ENCODE results near the gene SLC25A15.
"Not testable (repeated sequence)": the region's sequence is repeated elsewhere in the genome, so short reads cannot be mapped to it uniquely, and the experiment has no call there.

The SLC25A15 gene

GRCh38 chr13:40781717-40782116 lies 7.7 kb upstream of the SLC25A15 start:
- DNase-seq (ENCODE audit: low read depth): no peak

GRCh38 chr13:40782971-40783370 lies 6.4 kb upstream of the SLC25A15 start:
- not testable (repeated sequence) for DNase-seq (ENCODE audit: low read depth)

GRCh38 chr13:40784540-40784939 lies 4.9 kb upstream of the SLC25A15 start:
- DNase-seq (ENCODE audit: low read depth): no peak

- no peak for DNase-seq (ENCODE audit: low read depth)
Observed at GRCh38 chr13:40786568-40786996, 2.8 kb upstream of the SLC25A15 start.

DNA sequence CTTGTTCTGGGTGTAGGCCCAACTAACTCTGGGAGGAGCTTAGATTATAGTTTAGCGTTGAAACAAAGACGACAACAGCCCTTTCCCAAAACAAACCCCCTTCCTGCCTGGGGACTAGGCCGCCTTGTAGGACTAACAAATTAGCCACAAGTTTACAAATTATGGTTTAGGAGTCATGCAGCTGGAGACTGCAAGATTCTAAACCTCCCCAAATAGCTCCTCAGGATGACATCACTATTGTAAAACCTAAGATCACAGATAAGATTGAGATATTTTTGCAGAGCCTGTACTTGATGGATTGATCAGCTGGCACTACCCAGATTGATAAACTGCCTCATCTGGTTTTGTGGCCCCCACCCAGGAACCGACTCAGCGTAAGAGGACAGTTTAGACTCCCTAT lies 2.3 kb upstream of the SLC25A15 start:
- DNase-seq (ENCODE audit: low read depth): no peak

GRCh38 chr13:40788540-40789274 lies 704 bp upstream of the SLC25A15 start:
- DNase-seq (ENCODE audit: low read depth): not testable (repeated sequence)

- no peak for DNase-seq (ENCODE audit: low read depth)
Observed at GRCh38 chr13:40790154-40790616, 774 bp downstream of the SLC25A15 start.

DNA sequence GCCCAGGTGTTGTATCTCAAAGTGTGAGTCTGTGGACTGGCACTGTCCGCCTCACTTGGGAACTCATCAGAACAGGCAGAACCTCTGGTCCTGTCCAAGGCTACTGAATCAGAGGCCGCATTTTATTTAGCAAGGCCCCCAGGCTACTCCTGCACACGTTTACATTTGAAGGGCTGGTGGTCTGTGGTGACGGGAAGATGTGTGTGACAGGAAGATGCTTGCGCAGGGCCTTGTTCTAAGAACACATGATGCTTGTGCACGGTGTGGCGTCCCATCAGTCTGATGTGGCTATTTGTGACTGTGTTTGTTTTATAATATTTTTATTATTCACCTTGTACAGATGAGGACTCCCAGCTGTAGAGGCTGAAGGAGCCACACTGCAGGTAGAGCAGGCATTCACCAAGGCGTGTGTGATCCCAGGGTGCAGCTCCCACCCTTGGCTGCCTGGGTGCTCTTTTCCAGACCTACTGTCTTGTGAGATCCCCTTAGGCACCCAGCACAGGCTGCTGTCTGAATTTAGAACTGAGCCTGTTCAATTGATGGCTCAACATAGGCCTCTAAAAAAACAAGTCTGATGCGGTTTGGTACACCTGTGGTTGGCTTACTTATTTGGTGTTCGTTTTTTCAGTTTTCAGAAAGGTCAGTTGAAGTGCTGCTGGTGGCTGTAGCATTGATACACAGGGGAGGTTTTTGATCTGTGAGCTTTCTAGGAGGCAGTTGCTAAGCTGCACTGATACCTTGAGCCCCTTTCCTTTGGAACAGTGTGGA lies 3.1 kb downstream of the SLC25A15 start:
- no peak for DNase-seq (ENCODE audit: low read depth)

- no peak for DNase-seq (ENCODE audit: low read depth)
Observed at GRCh38 chr13:40793339-40793738, 3.9 kb downstream of the SLC25A15 start.

- no peak for DNase-seq (ENCODE audit: low read depth)
Observed at GRCh38 chr13:40794414-40795368, 5.3 kb downstream of the SLC25A15 start.

DNA sequence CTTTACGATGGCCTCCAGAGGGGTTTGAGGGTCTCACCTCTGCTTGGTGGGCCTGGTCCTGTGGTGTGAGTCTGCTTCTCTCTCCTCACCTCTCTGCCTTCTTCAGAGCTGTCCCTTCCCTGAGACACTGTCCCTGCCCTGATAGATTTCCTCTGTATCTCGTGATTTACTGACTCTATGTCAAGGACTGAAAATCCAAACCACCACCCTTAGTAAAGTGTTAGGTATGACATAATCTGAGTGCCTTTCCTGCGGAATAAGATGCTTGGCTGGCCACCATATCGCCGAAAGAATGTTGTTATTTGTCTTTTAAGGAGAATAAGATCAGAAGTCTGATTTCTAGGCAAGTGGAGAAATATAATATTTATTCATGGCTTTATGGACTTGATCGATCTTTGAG lies 7.2 kb downstream of the SLC25A15 start:
- DNase-seq (ENCODE audit: low read depth): no peak

- no peak for DNase-seq (ENCODE audit: low read depth)
Observed at GRCh38 chr13:40798380-40798779, 9.0 kb downstream of the SLC25A15 start.

GRCh38 chr13:40799508-40799907 lies 10.1 kb downstream of the SLC25A15 start:
- no peak for DNase-seq (ENCODE audit: low read depth)

DNA sequence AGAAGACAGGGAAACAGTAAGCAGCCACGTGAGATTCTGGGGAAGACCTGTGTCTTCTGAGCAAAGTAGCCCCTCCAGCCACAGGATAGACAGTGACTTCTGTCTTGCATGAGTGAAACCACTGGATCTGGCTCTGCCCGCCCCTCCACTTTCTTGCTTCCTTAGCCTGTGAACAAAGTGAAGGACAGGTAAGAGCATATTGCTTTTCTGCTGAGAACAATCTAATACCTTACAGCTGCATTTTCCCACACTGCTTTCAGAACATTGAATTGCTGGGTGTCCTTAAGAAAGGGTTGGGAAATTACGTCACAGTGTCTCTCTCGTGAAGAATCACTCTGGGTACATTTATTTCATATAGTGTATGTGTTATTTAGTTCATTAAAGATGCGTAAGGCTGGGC lies 11.1 kb downstream of the SLC25A15 start:
- no peak for DNase-seq (ENCODE audit: low read depth)

DNA sequence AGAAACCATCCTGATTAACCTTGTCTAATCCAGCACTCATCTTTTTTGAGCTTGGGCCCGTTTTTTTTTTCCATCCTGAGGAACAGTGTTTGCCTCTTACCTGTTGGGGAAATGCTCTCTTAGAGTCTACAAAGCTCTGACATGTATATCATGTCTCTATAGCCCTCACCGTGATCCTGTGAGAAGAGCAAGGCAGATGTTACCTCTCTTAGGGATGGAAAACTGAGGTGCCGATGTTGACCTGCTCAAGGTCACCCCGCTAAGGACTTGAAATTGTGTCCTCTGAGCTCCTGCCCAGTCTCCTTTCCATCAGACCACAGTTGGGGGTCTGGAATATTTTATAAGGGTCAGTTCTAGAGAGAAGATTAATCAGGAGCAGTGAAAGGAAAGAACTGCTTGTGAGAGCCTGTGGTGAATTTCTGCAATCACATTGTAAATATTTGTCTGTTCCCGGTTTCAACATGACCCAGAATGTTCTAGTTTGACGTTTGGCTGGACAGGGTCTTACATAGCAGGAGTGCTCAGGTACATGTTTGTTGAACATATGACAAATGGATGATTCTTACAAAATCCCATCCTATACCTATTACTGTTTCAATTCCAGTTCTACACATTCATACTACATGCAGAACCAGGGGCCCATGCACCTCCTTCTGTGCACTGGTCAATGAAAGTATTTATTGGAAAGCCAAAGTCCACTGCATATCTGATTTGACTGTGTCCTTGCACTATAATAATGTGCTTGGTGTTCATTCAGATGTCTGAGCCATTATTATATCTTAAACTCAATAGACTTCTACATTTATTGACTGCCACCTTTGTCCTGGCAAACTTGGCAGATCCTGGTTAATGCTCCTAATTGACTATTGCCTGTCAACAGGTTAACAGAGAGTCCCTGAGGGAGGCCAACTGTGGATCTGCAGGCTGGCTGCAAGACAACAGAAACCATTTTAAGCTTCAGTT lies 12.1 kb downstream of the SLC25A15 start:
- DNase-seq (ENCODE audit: low read depth): no peak

DNA sequence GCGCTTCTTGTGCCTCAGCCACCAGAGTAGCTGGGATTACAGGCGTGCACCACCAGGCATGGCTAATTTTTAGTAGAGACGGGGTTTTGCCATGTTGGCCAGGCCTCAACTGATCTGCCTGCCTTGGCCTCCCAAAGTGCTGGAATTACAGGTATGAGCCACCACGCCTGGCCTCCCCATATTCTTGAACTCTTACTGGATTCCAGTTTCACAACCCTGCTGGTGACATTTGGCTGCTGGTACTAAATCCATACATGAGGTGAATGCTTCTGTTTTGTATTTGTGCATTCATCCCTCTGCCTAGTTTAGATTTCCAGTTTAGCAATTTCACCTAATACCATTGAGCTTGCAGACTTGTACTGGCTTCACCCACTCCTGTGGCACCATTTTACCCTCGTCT lies 13.9 kb downstream of the SLC25A15 start:
- DNase-seq (ENCODE audit: low read depth): no peak

DNA sequence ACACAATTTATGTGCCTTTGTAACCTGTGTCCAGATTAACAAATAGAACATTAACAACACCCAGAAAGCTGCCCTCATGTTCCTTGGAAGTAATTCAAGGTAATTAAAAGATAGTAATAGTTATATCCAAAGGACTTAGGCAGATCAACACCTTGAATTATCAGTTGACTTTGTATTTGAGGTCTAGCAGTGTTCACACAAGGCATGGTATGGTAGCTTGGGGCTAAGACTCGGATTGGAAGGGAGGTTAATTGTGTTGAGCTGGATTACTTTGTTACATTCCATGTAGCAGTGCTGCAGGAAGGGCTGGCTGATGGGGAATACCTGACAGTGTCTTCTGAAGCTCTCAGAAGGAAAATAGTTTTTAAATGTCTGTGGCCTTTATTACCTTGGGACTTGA lies 16.8 kb downstream of the SLC25A15 start:
- DNase-seq (ENCODE audit: low read depth): no peak

GRCh38 chr13:40809471-40809870 lies 20.1 kb downstream of the SLC25A15 start:
- DNase-seq (ENCODE audit: low read depth): no peak

GRCh38 chr13:40812102-40812501 lies 22.7 kb downstream of the SLC25A15 start:
- no peak for DNase-seq (ENCODE audit: low read depth)

GRCh38 chr13:40812724-40813445 lies 23.5 kb downstream of the SLC25A15 start:
- no peak for DNase-seq (ENCODE audit: low read depth)
